ENCODE measurements around the gene TMF1. TPM values are rescaled to one million over a fixed set of nuclear protein-coding genes. Genes with fewer than 3 reads are reported as not detected.

TMF1 gene
- 20.8 and 23.6 TPM in 2 replicates for total RNA-seq

GRCh38 chr3:69051756-69052471 is at the start of gene TMF1:
TSS of gene TMF1 (minus strand) at chr3:69052333. CDS start at chr3:69052086, 247 bp downstream.

GRCh38 chr3:69084326-69085167 is 32.4 kb upstream of the TMF1 start, which contains the start of gene ARL6IP5:
TSS of gene ARL6IP5 (plus strand) at chr3:69084937. CDS start at chr3:69085048, 111 bp downstream.

GRCh38 chr3:69080233-69080920 is 28.2 kb upstream of the TMF1 start, which contains the start of gene UBA3:
TSS of gene UBA3 (minus strand) at chr3:69080365. CDS start at chr3:69080353, 12 bp downstream.

GRCh38 chr3:69013253-69014021 is 38.7 kb downstream of the TMF1 start, which contains the start of gene EOGT:
TSS of gene EOGT (minus strand) at chr3:69013684. CDS start at chr3:69009846, 3,838 bp downstream.

Other genes with a start within 250 kb of the TMF1 start
- not detected in 2 replicates for gene TAFA4, start 119.8 kb downstream of the TMF1 start, total RNA-seq
- gene EOGT, start 38.6 kb downstream of the TMF1 start, total RNA-seq, result 20.8 and 36.3 TPM in 2 replicates
- 50.5 and 77.8 TPM in 2 replicates for gene UBA3, start 28.0 kb upstream of the TMF1 start, total RNA-seq
- 146 and 174 TPM in 2 replicates for gene ARL6IP5, start 32.6 kb upstream of the TMF1 start, total RNA-seq
- gene LMOD3, start 70.3 kb upstream of the TMF1 start, total RNA-seq, result not detected in 2 replicates